GM12892 (cell line): ENCODE measurements around the gene COPS8.

Source experiments
- POLR2A ChIP-seq: IDR thresholded peaks from 2 replicates; pipeline ENCODE4 v1.6.1; 2011; ENCODE audit warnings: low read depth, low read length, control low read depth
- POLR2AphosphoS5 ChIP-seq: IDR thresholded peaks from 2 replicates; pipeline ENCODE4 v1.6.1; 2011; ENCODE audit warnings: low read depth, low read length, control low read depth
- TAF1 ChIP-seq: IDR thresholded peaks from 2 replicates; pipeline ENCODE4 v1.6.1; 2011; ENCODE audit warnings: low read depth, mild to moderate bottlenecking, control low read depth, low read length, borderline replicate concordance

GRCh38 chr2:237128845-237129592 lies 43.3 kb downstream of the COPS8 start:
- TF ChIP-seq POLR2A (no peak), TAF1 (no peak), POLR2AphosphoS5 (no peak)
